Stimulated activated CD8-positive, alpha-beta memory T cell treated with anti-CD3 and anti-CD28 coated beads, Interleukin-7, amount 100 ng/mL, for 4 hours (primary cell): ENCODE results near the gene OR2T2.
"Not testable (repeated sequence)": the region's sequence is repeated elsewhere in the genome, so short reads cannot be mapped to it uniquely, and the experiment has no call there.

ENCODE experiments used
- DNase-seq, 2 donors: peaks; one replicate each; pipeline ENCODE4 v3.0.0-alpha.2; 2020; ENCODE audit warnings: low read depth in 2 of 2

Gene OR2T2

DNA sequence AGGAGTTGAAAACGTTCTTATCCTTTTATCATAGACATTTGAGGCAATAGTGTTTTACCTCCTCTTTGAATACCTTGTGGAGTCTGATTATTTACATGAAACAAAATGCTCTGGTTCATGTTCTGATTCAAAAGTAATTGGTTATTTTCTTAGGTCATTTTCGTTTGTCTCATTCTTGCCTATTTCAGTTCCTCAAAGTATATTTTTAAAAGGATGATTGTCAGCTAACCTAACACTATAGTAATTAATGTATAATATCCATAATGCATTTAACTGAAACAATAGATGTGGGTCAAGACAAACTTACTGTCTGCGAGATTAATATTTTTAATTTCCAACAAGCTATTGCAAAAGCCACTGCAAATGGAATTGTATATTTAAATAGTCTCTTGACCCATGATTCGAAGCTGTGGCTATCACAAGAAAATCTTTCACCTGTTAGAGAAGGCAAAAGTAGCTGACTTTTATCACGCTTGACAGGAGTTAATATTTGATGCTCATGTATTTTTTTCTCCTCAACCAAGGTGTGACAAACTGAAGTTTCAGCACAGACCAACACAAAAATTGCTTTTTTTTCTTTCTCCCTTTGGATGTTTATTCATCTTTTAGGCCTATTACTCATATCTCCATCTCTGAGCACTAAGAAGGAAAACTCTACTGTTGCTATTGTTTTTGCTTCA, 5.2 kb downstream of the OR2T2 start:
- not testable (repeated sequence) for DNase-seq

DNA sequence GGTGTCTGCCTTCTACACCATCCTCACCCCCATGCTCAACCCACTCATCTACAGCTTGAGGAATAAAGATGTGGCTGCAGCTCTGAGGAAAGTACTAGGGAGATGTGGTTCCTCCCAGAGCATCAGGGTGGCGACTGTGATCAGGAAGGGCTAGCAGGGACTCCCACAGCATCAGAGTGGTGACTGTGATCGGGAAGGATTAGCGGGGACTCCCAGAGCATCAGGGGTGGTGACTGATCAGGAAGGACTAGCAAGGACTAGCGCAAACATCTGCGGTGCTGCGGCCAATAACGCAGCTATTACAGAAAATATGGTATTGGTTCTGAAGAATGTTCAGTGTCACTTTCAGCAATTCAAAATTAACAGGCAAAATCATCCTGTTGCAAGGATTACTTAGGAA, 8.2 kb downstream of the OR2T2 start:
- not testable (repeated sequence) for DNase-seq

DNA sequence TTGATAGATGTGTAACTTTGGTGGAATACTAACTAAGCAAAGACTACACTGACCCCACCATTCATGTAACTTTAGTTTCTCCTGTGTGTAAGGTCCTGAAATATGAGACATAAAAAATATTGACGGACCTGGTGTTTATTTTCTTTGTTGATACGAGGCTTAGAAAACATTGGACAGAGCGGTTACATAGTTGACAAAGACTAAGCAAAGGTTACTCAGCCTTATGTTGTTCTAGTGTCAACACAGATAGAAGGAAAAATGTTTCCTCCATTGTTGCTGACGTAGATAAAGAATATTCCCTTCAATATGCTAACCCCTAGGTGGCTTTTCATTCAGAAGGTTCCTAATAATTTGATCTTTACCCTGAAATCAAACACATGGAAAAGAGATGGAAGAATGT, 9.6 kb downstream of the OR2T2 start:
- DNase-seq, result not testable (repeated sequence)

DNA sequence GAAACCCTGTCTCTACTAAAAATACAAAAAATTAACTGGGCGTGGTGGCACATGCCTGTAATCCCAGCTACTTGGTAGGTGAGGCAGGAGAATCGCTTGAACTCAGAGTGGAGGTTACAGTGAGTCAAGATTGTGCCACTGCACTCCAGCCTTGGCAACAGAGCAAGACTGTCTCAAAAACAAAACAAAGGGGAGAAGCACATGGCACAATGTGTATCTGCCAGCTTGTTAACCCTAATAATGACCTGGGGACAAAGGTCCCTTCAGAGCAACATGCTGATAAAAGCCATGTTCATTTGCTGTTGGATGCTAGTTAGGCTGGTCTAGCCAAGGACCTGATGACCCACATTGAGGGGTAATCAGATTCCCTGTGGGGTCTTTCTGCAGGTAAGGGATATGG, 11.2 kb downstream of the OR2T2 start:
- DNase-seq, result not testable (repeated sequence)

DNA sequence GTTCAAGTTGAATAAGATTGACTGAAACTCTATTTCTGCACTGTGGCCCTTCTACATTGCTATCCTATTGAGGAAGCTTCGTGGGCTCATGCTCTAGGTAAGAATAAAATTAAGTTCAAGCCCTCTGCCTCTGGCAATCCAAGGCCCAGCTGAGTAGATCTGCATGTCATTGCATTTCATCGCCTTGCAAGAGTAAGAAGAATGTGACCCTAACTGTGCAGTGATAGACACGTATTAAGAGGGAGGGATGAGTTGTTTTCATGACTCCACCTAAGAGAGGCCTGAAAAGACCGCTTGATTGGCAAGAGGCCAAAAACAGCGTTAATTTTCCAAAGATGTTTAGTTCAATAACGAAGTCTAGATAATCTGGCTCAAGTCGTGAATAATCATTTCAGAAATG, 13.7 kb downstream of the OR2T2 start:
- not testable (repeated sequence) for DNase-seq

DNA sequence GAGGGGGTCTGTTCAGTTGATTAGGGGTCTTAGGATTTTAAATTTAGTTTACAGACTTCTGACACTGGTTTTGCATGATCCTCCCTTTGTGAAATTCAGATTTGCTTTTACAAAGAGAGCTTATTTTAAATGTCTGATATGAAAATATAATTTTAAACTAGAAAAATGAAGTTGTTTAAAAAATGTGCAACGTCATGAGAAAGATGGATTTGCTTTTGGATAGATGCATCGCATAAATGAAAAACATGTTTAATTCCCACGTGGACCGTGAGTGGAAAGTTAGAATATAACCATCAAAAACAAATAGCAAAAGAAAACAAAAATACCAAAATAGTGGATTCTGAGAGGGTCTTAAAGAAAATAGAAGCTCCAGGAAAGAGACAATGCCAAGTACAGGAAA, 25.7 kb downstream of the OR2T2 start:
- no peak for DNase-seq

DNA sequence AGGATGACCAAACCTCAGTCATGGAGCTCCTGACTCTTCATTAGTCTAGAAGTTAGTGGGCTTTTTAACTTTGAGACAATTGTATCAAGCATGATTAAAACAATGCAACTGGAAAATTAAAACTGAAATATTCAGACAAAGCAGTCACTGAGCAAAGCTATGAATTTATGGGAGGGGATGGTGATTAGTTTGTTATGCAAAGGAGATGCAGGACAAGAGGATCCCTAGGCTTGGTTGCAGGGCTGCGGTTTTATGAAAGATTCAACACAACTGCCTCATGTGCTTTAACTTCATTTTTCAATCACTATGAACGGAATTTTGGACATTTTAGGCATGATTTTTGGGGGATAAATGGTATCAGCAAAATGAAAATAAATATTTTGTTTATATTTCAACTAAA, 26.7 kb downstream of the OR2T2 start:
- DNase-seq, result not testable (repeated sequence)

DNA sequence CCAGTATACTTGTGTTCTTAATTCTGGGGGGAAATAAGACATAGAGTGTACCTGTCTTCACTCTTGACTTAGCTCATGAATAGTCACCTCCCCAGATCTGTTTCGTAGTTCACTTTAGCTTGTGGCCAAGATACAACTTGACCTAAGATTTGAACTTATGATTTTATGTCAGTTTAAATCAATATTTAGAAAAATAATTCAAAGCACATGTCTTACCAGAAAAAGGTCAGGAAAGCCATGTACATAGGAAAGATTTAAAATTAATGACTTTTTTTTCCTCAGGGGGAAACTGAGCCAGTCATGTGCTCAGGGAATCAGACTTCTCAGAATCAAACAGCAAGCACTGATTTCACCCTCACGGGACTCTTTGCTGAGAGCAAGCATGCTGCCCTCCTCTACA, 27.6 kb downstream of the OR2T2 start, which contains the start of gene OR2T3:
TSS of gene OR2T3 (plus strand) at position 301 of the 400 bp plus-strand sequence. CDS start at position 301, 0 bp downstream.
- DNase-seq, result not testable (repeated sequence)

DNA sequence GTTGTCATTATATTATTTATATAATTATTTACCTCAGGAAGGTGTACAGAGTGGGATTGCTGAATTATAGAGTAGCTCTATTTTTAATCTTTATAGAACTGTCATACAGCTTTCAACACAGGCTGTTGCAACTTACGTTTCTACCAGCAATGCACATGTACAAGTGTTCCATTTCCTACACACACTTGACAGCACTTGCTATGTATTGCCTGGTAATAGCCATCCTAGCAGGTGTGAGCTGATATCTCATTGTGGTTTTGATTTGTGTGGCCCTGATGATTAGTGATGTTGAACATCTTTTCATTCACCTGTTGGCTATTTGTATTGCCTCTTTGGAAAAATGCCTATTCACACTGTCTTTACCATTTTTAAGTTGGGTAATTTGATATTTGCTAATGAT, 30.2 kb downstream of the OR2T2 start:
- DNase-seq, result not testable (repeated sequence)

DNA sequence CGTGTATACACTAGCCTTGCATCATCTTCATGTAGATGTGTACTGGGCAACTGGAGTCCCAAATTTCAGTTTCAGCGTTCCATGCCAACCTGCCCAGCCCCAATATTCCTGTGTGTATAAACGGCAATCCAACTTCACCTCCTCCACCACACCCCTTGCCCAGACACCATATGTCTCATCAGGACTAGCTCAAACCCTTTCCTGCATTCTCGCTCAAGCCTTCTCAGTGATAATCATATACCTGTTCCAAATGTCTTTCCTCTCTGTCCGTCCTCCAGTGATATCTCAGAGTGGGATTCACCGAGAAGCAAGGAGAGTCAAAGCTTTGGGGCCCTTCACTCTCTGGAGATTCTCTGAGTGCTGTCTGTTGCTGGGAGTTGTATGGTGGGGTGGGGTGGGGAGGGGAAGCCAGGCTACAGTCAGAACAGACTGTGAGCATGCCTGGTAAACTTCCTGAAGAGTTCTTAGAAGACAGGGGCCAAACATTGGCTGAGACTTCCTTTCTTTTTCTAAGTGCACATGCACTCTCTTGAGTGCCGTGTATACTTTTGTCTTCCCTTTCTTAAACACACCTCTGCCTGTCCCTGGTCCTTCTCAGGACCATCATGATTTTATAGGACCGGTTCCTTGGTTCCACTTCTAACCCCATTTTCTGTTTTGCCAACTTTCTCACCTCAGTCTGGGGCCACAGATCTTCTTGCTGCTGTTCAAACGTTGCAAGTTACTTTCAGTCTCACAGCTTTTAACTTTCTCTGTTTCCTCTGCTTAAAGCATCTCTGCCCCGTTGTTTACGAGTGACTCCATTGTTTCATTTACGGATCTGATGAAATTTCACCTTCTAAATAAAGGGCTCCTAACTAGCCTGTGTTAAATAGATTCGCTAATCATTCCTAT, 36.5 kb downstream of the OR2T2 start:
- not testable (repeated sequence) for DNase-seq

DNA sequence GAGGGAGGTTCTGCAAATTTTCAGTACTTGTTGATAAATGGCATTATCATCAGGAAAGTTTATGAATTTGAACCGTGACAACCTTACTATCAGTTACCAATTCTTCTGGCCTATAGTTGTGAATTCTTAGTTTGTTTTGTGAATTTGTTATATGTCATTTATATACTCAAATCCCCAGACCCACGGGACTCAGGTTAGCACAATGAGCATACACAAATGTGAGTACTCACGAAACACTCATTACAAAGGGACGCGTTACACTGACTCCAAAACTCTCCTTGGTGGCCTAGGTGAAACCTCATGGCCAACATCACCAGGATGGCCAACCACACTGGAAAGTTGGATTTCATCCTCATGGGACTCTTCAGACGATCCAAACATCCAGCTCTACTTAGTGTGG, 42.9 kb downstream of the OR2T2 start, which contains the start of gene OR2T5:
TSS of gene OR2T5 (plus strand) at position 301 of the 400 bp plus-strand sequence. CDS start at position 301, 0 bp downstream.
- DNase-seq, result not testable (repeated sequence)

DNA sequence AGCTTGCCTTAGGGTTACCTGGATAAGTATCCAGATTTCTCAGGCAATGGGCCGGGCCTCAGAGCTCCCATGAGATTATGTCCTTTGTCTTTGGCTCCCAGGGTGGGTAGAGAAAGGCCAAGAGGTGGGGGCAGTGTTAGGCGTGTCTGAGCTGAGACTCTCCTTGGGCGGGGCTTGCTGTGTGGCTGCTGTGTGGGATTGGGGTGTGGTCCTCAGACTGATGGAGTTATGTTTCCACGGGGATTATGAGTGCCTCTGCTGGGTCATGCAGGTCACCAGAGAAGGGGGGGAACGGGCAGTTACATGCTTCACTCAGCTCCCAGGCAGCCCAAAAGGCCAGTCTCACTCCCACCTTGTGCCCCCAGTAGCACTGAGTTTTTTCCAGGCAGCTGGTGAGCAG, 51.2 kb downstream of the OR2T2 start:
- DNase-seq, result not testable (repeated sequence)

DNA sequence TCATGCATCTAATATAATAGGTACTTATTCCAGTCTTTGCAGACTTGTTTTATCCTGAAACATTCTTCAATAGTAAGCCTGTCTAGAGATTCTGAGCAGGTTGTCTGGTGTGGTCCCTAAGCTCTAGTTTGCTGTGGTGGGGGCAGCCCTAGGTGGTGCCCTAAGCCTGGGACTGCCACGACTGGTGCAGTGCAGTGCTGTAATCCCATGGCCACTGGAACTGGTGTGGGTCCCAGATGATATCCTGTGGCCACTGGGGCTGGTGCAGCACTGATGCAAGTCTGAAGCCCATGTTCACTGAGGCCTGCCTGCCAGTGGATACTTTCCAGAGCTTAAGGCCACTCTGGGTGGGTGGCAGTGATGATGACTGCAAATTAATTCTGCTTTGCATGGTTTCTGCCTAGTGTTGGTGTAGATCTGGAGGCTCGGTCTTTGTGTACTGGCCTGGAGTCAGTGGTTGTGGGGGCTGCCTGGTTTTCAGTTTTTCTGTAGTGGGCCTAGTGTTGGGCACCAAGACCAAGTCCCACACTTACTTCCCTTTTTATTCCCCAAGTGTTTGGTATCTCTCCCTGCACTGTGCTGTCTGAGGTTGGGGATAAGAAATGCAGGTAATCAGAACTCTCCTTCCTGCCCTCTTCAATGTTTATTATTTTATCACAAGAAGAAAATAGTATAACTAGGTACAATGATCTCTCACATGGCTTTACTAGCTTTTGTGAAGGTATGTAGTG, 55.0 kb downstream of the OR2T2 start:
- DNase-seq, result not testable (repeated sequence)
